Cardiac muscle cell (in vitro differentiated cells and primary cell): ENCODE data around the gene SLITRK4. TPM values are rescaled to one million over a fixed set of nuclear protein-coding genes. Genes with fewer than 3 reads are reported as not detected.

ENCODE experiments used
- DNase-seq, 2 donors: peaks; one replicate each; pipeline versions ENCODE4 v3.0.0 to v3.0.0-alpha.2; 2010 to 2017; ENCODE audit warnings: low read depth in 1 of 2, low spot score in 1 of 2
- H3K27ac ChIP-seq: fragments of 200-600 bp; sonication (generic); 2 replicates; pipeline ENCODE4 v1.5.1; 2016
- H3K27me3 ChIP-seq: fragments of 200-600 bp; sonication (generic); 2 replicates; pipeline ENCODE4 v1.6.0; 2016; ENCODE audit warnings: control low read depth
- H3K36me3 ChIP-seq: fragments of 200-600 bp; sonication (generic); 2 replicates; pipeline ENCODE4 v1.5.1; 2016; ENCODE audit warnings: control low read depth
- H3K4me1 ChIP-seq: fragments of 200-600 bp; sonication (generic); 2 replicates; pipeline ENCODE4 v1.8.1; 2017; ENCODE audit warnings: low read depth, mild to moderate bottlenecking, mixed run types
- H3K4me3 ChIP-seq: fragments of 200-600 bp; sonication (generic); 2 replicates; pipeline ENCODE4 v1.5.1; 2016; ENCODE audit warnings: mild to moderate bottlenecking
- H3K9me3 ChIP-seq: fragments of 200-600 bp; sonication (generic); 2 replicates; pipeline ENCODE4 v1.5.1; 2017; ENCODE audit warnings: low read depth, mild to moderate bottlenecking, control low read depth
- CTCF ChIP-seq: IDR thresholded peaks from 2 replicates; pipeline ENCODE4 v1.5.1; 2012; ENCODE audit warnings: low read depth, mild to moderate bottlenecking, low read length
- polyA plus RNA-seq: library from polyadenylated mRNA; unstranded; fragments of >200 nt; fragmentation: Nextera tagmentation; extraction: Ambion mirVana; gene quantifications from 2 replicates; pipeline ENCODE4 v1.2.1, GENCODE V29; 2016
- total RNA-seq: library from RNA; depleted of rRNA; stranded (reverse); fragments of >200 nt; gene quantifications from 2 replicates; pipeline ENCODE4 v1.2.3, GENCODE V29; 2016

Gene SLITRK4
- total and polyA plus RNA-seq, 2 experiments from 2014 or later = 2.0 to 5.7 TPM

GRCh38 chrX:143621276-143621675 is 14.6 kb downstream of the SLITRK4 start:
- Histone ChIP-seq H3K27ac (no peak overlapping the region), H3K9me3 (no peaks in the 10 kb centered on the region), H3K27me3 (no peaks in the 10 kb centered on the region), H3K4me3 (no peak overlapping the region), H3K36me3 (no peaks in the 10 kb centered on the region), H3K4me1 (no peaks in the 10 kb centered on the region)
- DNase-seq = peak in 1 of 2 donors; percentile 12
- TF ChIP-seq CTCF = no peak

GRCh38 chrX:143615851-143616250 is 20.1 kb downstream of the SLITRK4 start:
- TF ChIP-seq CTCF = no peak
- no peaks in the 10 kb centered on the region for H3K36me3 ChIP-seq
- H3K4me3 ChIP-seq = no peak overlapping the region
- no peak overlapping the region for H3K27ac ChIP-seq
- no peaks in the 10 kb centered on the region for H3K4me1 ChIP-seq
- H3K9me3 ChIP-seq = no peaks in the 10 kb centered on the region
- peak in 1 of 2 donors; percentile 42 for DNase-seq
- no peaks in the 10 kb centered on the region for H3K27me3 ChIP-seq

GRCh38 chrX:143601809-143602208 is 34.1 kb downstream of the SLITRK4 start:
- H3K4me3 ChIP-seq = no peak overlapping the region
- H3K36me3 ChIP-seq = no peaks in the 10 kb centered on the region
- no peaks in the 10 kb centered on the region for H3K4me1 ChIP-seq
- H3K27ac ChIP-seq = no peak overlapping the region
- no peak for DNase-seq
- no peaks in the 10 kb centered on the region for H3K9me3 ChIP-seq
- no peaks in the 10 kb centered on the region for H3K27me3 ChIP-seq
- TF ChIP-seq CTCF = no peak

- H3K27me3 ChIP-seq = no peaks in the 10 kb centered on the region
- H3K9me3 ChIP-seq = no peaks in the 10 kb centered on the region
- DNase-seq = no peak
- H3K4me1 ChIP-seq = no peaks in the 10 kb centered on the region
- no peak for TF ChIP-seq CTCF
- H3K4me3 ChIP-seq = no peak overlapping the region
- H3K36me3 ChIP-seq = no peaks in the 10 kb centered on the region
- H3K27ac ChIP-seq = no peak overlapping the region
Observed at GRCh38 chrX:143581240-143581639, 54.7 kb downstream of the SLITRK4 start.

- Histone ChIP-seq H3K4me1 (no peaks in the 10 kb centered on the region), H3K36me3 (no peaks in the 10 kb centered on the region), H3K9me3 (no peaks in the 10 kb centered on the region), H3K4me3 (no peak overlapping the region), H3K27ac (no peak overlapping the region), H3K27me3 (no peaks in the 10 kb centered on the region)
- DNase-seq = peak; percentile 0 to 90
- TF ChIP-seq CTCF = no peak
Observed at GRCh38 chrX:143580266-143580665, 55.6 kb downstream of the SLITRK4 start.

Other genes starting within 250 kb of the SLITRK4 start
- gene SPANXN3, start 118.6 kb downstream of the SLITRK4 start, total RNA-seq = not detected in 2 replicates
- gene SPANXN3, start 118.6 kb downstream of the SLITRK4 start, polyA plus RNA-seq = not detected in 2 replicates
- gene SPANXN2, start 84.7 kb upstream of the SLITRK4 start, total RNA-seq = not detected in 2 replicates
- not detected in 2 replicates for gene SPANXN2, start 84.7 kb upstream of the SLITRK4 start, polyA plus RNA-seq
- gene UBE2NL, start 248.0 kb upstream of the SLITRK4 start, total RNA-seq = not detected in 2 replicates
- not detected in 2 replicates for gene UBE2NL, start 248.0 kb upstream of the SLITRK4 start, polyA plus RNA-seq